Head of caudate nucleus (tissue), 42 donors: ENCODE results near the gene NUDT1.
A peak's percentile ranks its signal among the peaks of the same experiment; 100 is the strongest.

Source experiments
- DNase-seq, 42 donors: peaks; one replicate each; pipeline versions ENCODE4 v3.0.0 to v3.0.0-alpha.2; 2020 to 2021; ENCODE audit warnings: mixed read lengths in 7 of 42
- intact Hi-C: fragments of 100-400 bp; cut with DNase I; formaldehyde crosslinking; loops from one replicate; pipeline ENCODE4 v1.15.0; 2022

The NUDT1 gene

GRCh38 chr7:2219136-2219535, 22.9 kb upstream of the NUDT1 start:
- DNase-seq: no peak
- intact Hi-C loops: no loop called here

DNA sequence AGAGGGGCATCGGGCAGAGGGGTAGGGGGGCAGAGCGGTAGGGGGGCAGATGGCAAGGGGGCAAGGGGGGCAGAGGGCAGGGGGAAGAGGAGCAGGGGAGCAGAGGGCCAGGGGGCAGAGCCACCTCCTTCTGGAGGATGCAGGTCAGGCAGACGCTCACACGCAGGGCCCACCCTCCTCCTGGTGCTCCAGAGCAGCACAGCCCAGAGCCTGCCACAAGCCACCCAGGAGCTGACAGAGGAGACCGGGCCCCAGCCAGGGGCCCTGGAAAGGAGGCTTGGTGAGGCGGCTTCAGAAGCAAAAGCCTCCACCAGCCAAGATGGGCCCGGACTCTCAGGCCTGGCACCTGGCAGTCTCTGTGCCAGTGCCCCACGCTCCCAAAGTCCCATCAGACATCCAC, 22.4 kb upstream of the NUDT1 start:
- intact Hi-C loops: no loop called here
- no peak for DNase-seq

DNA sequence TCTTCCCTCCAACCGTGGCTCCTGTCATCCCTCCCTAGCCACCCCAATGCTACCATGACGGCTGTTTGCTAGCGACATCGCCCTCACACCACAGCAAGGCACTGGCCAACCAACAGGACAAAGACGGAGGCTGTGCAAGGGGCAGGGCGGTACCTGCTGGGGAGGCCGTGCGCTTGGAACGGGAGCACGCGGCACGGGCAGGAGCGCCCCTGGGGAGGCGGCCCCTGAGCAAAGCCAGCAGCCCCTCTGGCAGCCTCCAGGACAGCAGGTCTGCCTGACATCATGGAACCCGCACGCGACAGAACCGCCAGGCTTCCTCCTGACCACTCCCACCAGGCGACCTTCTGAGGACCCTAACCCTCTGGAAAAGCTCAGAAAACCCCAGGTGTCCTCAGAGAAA, 22.0 kb upstream of the NUDT1 start:
- intact Hi-C loops: no loop called here
- DNase-seq: no peak

DNA sequence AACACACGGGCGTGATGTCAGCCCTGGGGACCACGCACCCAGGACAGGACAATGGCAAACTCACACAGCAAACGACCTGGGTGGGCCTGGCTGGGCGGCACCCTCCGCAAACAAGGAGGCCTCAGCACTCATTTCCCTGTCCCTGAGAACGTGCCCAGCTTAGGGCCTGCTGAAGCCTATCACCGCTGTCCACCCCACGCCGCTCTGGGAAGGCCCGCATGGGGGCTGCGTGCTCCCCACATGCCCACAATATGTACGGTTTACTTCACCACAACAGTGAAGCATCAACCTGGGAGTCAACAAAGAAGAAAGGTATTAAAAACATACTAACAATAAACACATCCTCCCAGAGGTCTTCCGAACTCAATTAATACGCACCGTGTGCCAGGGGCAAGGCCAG, 21.5 kb upstream of the NUDT1 start:
- intact Hi-C loops: no loop called here
- DNase-seq: no peak

DNA sequence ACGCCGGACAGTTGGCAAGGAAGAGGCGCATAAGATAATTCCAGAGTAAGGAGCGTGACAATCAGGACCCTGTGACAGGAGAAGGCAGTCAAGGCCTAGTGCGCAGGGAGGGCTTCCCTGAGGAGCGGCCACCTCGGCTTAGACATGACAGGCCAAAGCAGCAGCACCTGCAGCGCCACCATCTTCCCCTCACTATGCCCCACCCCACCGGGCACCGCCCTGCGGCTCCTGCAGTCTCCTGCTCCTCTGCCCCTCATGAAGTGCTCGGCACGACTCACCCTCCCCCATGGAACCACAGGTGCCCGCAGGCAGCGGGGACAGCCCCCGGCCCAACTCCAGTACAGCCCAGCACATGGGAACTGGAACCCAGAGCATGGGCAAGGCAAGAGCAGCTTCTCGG, 21.1 kb upstream of the NUDT1 start:
- intact Hi-C loops: no loop called here
- no peak for DNase-seq

DNA sequence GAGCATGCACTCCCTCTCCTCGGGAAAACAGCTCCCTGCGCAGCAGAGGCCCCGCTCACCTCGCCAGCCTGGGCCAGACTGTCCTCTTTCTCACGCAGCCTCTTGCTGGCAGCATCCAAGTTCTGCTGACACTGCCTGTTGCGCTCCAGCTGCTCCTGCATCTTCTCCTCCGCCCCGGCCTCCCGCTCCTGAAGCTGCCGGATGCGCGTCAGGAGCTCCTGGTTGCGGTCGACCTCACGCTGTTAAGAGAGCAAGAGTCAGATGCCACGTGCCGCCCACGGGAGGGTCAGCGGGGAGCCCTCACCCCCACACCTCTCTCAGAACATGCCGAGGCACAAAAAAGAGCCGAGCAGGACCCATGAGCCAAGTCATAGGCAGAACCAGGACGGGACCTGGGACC, 19.5 kb upstream of the NUDT1 start:
- no peak for DNase-seq
- intact Hi-C loops: no loop called here

DNA sequence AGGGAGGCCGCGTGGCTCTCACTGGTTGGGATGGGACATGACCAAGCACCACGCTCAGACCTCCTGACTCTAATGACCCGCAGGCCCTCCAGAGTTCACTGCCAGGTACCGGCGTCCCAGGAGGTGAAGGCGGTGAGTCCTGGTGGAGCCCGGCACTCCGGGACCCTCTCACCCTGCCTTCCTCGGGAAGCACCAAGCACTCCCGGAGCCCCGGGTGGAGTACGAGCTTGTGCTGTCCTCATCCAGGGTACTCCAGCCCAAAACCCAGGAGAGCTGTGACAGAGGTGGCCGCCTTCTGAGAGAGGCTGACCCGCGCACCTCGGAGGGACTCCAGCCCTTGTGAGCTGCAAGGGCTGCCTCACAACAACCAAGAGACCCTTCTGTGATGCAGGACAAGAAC, 18.7 kb upstream of the NUDT1 start:
- DNase-seq: no peak
- intact Hi-C loops: no loop called here

DNA sequence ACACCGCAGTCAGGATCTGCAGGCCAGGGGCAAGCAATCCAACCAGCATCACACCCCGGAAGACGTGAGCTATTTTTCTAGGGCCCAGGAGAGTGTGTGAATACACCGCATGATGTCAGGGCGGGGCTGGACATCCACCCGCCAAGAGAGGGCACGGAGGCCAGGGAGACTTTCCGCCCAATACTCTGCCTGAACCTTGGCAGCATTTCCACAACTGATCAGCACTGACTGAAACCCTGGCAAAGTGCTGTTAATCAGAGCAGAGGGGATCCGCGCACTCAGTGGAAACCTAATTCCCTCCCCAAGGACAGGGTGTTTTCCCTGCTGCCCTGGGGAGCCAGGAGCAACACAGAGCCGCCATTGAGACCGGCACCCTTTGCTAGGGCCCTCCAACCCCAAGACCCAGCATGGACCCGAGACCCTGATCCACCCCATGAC, 17.5 kb upstream of the NUDT1 start:
- intact Hi-C loops: no loop called here
- DNase-seq: no peak

DNA sequence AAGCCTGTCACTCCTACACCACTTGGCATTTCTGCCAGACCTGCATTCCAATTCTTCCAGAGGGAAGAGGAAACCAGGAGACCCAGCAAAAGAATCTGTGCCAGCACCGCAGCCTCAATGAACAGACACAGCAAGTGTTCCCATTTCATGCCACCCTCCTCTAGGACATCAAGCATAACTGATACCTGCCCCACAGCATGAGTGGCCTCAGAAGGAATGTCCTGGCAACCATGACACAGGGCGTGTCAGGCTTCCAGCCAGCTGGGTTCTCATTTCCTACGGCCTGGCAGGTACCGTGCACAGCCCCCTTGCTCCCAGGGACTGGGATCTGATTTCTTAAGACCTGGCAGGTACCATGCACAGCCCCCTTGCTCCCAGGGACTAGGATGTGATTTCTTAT, 17.1 kb upstream of the NUDT1 start:
- DNase-seq: no peak
- intact Hi-C loops: no loop called here

DNA sequence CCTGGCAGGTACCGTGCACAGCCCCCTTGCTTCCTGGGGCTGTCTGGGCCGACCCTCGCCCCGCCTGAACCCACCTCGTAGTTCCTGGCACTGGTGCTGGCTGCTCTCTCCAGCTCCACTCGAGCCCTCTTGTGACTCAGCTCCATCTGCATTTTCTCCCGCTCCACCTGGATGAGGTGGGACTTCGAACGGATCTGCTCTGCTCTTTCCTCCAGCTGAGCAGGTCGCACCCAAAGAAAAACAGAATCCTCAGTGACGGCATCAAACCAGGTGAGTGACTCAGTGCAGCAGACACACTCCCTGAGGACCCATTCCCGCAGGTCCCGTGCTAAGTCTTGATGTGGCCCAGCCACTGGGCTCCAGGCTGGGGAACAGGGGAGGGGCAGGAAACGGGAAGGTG, 16.7 kb upstream of the NUDT1 start:
- intact Hi-C loops: no loop called here
- DNase-seq: no peak

DNA sequence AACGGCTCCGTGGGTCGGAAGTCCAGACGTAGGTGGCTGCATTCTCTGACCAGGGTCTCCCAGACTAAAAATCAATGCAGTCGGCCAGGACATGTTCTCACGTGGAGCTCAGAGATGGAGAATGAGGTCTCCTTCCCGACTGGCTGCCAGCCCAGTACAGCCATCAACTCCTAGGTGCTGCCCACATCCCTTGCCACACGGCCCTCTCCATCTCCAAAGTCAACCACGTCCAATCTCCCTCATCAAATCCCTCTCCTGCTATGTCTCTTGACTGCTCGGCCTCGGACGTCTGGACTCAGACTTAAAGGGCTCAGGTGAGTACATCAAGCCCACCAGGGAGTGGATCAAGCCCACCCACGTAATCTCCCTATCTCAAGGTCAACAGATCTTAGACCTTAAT, 16.2 kb upstream of the NUDT1 start:
- DNase-seq: no peak
- intact Hi-C loops: no loop called here

DNA sequence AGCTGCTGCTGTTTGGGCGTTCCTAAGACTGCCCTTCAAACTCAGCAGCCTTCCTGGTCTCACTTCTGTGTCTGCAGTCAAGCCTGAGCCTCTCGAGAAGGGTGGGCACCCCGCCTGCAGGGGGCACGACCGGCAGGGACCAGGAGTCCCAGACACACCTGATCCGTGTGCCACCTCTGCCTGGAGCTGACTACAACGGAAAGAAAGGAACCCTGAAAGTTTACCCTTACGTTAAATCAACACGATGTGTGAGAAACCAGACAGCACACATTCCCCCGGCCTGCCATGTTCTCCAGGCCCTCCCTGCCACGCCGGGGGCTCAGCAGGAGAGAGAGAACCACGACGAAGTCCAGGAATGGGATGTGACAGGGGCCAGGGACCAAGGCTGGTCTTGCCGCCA, 14.3 kb upstream of the NUDT1 start:
- intact Hi-C loops: no loop called here
- DNase-seq: no peak

GRCh38 chr7:2228921-2229320, 13.1 kb upstream of the NUDT1 start:
- intact Hi-C loops: no loop called here
- DNase-seq: no peak

DNA sequence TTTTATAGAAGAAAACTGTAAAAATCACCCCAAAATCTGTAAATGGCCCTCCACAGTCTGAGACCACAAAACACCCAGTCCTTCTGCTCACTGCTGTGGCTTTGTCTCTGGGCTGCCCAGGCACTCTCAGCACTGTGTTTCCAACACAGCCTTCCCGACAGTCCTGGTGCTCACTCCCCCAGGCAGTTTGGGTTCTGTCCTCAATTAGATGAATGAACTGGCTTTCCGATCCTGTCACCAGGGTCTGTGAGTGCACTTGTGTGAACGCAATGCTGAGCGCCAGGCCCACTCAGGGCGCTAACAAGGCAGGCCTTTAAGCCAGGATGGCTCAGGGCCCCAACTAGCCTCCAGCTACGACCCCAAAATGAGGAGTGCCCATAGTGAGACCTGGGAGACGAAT, 12.6 kb upstream of the NUDT1 start:
- DNase-seq: no peak
- intact Hi-C loops: no loop called here

DNA sequence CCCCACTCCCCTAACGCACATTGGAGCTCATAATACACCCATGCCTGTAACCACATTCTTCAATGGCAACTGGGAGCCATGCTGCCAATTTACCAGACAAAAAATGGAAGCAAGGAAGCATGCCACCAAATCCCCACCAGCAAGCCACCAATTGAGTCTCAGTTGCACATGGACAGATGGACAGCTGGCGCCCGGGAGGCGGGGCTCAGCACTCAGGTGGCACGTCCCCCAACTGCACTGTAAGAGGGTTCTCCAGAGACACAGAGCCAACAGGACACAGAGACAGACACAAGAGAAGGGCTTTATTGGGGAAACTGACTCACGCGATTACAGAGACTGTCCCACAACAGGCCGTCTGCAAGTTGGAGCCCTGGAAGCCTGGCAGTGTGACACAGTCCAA, 11.8 kb upstream of the NUDT1 start:
- intact Hi-C loops: no loop called here
- no peak for DNase-seq

DNA sequence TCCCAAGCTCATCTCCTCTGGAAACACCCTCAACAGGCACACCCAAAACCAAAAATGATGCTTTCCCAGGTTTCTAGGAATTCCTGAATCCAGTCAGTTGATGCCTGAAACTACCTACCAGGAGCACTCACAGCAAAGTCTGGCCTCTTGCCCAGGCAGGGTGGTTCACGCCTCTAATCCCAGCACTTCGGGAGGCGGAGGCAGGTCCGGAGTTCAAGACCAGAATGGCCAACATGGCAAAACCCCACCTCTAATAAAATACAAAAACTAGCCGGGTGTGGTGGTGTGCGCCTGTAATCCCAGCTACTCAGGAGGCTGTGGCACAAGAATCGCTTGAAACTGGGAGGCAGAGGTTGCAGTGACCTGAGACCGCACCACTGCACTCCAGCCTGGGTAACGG, 11.1 kb upstream of the NUDT1 start:
- intact Hi-C loops: no loop called here

DNA sequence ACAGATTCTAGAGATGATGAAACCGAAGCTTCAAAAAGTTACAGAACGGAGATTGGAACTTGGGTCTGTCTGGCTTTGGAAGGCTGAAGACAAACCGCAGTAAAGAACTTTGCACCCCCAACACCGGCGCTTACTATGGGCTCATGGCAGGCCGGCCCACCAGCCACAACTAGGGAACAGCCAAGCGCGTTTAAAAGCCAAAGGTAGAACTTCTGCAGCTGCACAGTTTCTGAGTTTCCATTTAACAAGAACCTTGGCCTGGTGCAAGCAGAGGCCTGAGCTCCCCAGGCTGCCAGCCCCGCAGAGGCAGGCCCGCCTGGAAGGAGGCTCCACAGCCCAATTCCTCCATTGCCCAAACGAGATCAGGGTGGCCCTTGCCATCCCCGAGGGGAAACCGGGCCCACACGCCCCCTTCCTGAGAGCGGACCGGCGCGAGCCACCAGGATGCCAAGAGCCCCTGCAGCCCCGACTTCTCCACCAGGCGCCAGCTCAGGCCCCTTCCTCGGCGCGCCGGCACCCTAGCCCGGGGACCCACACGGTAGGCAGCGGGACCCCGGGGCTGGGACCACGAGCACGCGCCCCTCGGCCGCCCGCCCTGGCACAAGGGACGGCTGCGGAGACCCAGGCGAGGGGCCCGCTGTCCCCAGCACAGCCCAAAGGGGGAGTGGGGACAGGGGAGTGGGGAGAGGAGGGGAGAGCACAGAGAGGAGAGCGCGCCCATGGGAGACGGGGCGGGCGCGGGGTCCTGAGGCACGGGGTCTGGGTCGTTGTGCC, 9.8 kb upstream of the NUDT1 start:
- peak in 1 of 42 donors; percentile 25 for DNase-seq
- intact Hi-C loops: no loop called here

More for the DNA sequence above, 11.1 kb upstream of the NUDT1 start:
- no peak for DNase-seq

DNA sequence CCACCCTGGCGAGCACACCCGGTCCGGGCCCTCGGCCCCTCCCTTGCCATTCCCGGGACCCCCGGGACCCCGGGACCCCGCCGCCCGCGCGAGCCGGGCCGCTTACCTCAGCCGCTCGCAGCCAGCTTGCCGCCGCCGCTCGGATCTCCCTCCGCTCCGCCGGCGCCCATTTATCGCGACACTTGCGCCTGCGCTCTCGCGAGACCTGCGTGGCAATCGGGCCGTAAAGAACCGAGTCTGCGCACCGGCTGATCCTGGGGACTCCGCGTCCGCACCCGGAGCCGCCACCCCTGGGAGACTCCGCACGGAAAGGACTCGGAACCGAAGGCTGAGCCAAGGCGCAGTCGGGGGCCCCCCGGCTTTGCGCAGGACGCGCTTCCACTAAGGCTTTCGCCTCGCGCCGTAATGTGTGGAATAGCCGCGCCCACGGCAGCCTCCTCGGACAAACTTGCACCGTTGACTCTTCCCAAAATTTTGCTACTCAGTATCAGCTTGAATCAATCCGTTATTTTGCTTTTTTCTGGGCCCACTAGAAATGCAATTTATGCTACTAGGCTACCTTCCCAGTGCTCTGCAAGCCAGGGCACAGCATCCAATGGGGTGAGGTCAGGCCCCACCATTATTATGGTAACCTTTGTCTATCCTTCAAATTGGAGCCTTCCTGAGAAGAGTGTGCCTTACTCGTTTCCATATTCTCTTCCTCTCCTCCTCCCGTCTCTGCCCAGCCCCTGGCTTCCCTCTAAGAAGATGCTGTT, 9.1 kb upstream of the NUDT1 start, which contains the start of gene MAD1L1:
TSS of gene MAD1L1 (minus strand) at position 180 of the 755 bp plus-strand sequence. CDS start 2,812 bp downstream, outside the sequence.
- intact Hi-C loops: no loop called here

DNA sequence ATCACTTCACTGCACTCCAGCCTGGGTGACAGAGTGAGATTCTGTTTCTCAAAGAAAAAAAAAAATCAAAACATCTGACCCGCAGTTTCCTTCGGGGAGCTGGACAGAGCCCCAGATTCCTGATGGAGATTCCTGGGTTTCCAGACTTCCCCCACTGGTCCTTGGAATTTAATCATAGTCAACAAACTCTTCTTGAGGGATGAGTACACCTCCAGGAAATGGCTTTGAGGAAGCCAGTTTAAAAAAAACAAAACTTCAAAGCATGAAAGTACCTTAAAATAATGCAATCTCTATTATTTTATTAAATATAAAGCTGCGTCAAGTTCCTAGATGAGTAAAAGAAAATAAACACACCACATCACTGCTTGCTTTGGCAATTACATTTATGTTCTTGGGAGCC, 8.1 kb upstream of the NUDT1 start:
- intact Hi-C loops: no loop called here
- DNase-seq: no peak

More for the DNA sequence above, 9.1 kb upstream of the NUDT1 start, which contains the start of gene MAD1L1:
- DNase-seq: peak; percentile 78 to 95 (median 91)

DNA sequence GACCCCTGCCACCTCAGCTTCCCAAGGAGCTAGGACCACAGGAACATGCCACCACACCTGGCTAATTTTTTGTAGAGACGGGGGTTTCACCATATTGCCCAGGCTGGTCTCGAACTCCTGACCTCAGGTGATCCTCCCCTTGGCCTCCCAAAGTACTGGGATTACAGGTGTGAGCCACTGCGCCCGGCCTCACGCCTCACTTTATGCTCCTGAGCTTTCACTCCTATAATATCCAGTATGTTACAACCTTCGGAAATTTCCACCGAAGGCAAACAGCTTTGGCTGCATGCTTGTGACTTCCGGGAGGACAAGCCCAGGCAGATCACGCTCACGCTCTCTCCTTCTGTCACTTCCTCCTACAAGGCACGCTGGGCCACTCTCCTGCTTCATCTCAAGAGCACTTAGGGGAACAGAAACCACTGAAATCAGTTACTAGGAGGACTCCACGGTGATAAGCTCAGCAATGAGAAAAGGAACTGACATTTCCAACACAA, 4.9 kb upstream of the NUDT1 start:
- intact Hi-C loops: no loop called here
- DNase-seq: peak in 27 of 42 donors; percentile 19 to 68 (median 40)
